CD4-positive, alpha-beta T cell treated with Interleukin-21 for 1 hour (primary cell): Measurements from ENCODE around the gene SPAG9.
"Not testable (repeated sequence)": the region's sequence is repeated elsewhere in the genome, so short reads cannot be mapped to it uniquely, and the experiment has no call there.

ENCODE experiments used
- DNase-seq: peaks from one replicate; pipeline ENCODE4 v3.0.0-alpha.2; 2020

SPAG9 gene

DNA sequence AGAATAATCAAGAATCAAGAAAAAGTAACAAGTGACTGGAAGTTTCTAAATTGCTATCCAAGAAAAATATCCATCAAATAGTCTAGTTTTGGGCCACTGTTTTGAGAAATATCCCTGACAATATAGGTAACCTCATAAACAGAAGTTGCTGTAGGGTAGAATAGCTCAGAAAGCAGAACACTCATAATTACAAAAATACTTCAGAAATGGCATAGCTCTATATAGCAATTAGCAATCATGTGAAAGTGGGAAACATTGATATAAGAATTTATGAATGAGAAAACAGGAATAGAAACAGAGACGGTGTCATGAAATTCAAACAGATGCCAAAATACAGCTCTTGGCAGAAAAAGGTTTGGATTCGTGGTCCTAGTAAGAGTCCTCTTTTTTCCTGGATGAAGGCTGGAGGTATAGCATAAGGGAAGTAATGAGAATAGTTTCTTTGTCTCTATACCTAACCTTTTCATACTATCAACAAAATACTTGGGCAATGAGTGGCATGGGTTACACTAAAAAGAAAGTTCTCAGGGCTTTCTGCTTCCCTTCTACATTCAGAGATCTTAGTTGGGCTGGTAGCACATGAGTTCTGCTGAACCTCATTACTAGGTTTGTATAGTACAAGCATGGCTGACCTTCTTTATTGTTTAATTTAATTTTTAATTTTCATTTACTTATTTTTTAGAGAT, 33.5 kb downstream of the SPAG9 start:
- no peak for DNase-seq

DNA sequence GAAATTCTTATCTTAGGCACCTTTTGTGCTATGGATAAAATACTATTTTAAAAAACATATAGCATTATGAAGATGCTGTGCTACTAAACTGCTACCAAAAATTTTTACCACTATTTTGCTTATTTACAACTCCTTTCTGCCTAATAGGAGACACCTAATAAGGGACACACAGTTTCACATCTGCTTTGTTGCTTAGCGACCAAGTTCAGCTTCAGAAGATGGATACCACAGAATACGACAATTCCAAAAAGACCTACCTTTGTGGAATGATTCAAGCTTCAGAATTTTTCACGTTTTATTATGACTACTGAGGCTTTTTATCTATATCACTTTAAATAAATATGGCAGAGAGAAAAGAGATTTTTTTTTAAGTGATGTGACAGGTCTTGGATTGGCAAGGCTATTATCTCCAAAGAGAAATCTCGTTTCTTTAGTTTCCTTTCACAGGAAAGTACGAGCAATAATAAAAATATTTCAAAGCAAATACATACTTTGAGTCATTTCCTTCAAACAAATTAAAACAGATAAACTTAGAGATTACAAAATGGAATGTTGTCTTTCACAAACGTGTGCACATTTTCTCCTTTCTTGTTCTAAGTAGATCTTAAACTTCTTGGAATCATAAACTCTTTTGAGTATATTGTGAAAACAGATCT, 35.4 kb downstream of the SPAG9 start:
- DNase-seq = no peak

DNA sequence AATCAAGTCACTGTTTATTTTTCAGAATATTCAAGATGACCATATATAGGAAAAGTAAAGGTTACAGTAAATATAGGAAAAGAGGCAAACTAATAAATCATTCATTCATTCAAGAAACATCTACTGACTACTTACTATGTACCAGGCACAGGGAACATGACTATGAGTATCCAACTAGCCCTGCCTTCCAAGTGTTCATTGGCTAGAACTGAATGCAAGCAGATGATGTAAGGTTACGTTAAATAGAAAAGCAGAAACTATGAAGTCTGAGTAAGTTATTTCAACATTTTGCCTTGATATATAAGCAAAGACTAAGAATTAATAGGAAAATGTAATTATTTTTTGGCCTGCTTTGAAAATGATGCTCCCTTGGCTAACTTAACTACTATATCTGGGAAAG, 36.7 kb downstream of the SPAG9 start:
- no peak for DNase-seq

DNA sequence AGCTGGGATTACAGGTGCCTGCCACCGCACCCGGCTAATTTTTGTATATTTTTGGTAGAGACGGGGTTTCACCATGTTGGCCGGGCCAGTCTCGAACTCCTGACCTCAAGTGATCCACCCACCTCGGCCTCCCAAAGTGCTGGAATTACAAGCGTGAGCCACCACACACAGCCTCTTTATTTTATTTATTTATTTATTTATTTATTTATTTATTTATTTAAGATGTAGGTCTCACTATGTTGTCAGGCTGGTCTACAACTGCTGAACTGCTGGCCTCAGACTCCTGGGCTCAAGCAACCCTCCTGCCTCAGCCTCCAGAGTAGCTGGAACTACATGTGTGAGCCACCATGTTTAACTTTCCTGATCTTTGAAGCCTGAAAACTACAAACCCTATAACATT, 37.3 kb downstream of the SPAG9 start:
- not testable (repeated sequence) for DNase-seq

DNA sequence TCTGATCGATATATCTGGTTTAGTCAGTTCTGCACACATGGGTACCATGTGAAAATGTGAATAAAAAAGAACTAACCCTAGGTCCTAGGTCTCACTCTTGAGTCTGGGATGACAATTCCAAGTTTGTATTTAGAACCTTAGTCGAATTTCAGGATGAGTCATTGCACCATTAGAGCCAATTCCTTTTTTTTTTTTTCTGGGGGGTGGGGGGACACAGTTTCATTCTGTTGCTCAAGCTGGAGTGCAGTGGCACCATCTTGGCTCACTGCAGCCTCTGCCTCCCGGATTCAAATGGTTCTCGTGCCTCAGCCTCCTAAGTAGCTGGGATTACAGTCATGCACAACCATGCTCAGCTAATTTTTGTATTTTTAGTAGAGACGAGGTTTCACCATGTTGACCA, 41.6 kb downstream of the SPAG9 start:
- no peak for DNase-seq

DNA sequence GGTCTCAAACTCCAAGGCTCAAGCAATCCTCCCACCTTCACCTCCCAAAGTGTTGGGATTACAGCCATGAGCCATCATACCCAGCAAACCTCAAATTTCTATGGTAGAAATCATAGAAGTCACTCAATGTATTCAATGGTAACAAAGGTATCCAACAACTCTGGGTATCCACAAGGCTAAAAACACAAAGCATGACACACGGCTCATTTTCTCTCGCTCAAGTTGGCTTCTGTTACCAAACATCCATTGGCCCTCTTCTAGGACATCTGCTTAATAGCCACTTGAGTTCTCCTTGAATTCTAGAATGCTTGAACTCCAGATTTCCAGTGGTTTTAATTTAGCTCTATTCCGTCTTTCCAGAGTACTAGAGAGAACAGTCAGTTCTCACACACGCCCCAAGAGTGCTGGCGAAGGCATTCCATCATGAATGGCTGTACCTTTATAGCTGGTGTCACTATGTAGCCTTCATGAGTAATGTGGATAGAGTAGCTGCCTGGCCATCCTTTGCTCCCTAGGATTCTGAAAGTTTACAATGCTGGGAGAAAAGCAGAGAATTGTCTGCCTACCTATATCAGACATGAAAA, 42.6 kb downstream of the SPAG9 start:
- DNase-seq = no peak

DNA sequence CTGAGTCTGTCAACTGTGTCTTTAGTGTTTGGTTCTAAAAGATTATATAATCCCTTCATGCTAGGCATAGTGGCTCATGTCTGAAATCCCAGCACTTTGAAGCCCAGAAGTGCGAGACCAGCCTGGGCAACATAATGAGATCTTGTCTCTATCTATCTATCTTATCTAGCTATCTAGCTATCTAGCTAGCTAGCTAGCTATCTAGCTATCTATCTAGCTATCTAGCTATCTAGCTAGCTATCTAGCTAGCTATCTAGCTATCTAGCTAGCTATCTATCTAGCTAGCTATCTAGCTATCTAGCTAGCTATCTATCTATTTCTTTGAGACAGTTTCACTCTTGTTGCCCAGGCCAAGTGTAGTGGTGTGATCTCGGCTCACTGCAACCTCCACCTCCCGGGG, 43.8 kb downstream of the SPAG9 start:
- DNase-seq = no peak

DNA sequence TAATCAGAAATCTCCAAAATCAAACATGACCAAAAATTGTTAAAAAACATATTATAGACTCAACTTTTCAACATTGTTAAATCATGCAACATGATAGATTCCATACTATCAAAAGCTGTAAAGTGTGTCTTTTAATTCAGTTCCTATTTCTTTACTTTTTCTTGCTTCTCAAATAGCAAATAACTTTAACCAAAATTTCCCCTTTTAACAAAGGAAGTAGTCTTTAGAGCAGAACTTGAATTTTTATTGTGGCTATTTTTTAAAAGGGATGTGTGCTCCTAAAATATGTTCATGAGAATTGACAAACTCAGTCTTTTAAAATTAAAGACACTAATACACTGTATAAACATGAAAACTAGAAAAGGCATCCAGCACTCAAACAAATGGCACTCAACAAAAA, 49.1 kb downstream of the SPAG9 start:
- DNase-seq = no peak

DNA sequence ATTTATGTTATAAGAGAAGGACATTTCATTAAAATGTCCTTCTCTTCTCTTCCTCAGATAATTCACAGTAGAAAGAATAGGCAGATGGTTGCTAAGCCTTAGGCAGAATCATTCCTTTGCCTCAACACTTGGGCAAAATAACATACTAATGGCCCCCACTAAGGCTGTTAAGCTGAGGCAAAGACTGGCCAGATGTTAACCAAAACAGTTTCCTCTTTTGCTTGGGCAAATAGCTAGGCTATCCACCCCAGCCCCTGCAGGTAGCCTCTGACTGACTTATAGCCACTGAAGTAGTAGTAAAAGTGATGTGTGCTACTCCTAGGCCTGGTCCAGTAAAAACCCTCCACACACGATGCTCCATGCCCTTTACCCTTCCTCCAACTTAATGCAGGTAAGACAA, 55.2 kb downstream of the SPAG9 start:
- no peak for DNase-seq

DNA sequence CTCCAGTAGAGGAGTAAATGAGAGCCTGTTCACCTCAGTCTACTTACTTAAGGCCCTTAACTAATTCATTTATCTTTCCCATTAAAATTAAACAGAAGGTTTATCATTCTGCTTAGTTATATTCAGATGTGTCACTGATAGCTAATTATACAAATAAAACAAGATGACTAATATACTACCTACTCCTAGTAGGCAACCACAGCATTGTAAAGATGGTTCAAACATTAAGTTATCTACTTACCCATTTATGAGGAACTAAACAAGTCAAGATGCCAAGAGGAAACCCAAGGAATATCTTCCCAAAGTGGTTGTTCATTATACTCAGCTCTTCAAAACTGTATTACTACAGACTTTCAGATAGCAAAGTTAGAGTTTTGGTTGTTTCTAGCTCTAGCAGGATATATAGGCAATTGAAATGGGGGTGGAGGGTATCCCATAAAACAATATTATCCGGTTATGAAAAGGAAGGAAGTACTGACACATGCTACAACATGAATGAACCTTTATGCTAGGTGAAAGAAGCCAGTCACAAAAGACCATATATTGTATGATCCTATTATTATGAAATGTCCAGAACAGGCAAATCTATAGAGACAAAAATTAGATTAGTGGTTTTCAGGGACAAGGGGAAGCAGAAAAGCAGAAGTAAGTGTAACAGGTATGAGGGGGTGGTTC, 56.5 kb downstream of the SPAG9 start:
- no peak for DNase-seq

DNA sequence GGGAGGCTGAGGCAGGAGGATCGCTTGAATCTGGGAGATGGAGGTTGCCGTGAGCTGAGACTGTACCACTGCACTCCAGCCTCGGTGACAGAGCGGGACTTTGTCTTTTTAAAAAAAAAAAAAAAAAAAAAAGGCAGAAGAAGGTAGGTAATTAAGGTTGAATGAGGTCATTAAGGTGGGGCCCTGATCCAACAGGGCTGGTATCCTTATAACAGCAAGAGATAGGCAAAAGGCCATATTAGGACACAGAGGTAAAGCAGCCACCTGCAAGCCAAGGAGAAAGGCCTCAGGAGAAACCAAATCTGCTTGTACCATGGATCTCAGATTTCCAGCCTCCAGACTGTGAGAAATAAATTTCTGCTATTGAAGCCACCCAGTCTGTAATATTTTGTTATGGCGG, 60.3 kb downstream of the SPAG9 start:
- DNase-seq = no peak

DNA sequence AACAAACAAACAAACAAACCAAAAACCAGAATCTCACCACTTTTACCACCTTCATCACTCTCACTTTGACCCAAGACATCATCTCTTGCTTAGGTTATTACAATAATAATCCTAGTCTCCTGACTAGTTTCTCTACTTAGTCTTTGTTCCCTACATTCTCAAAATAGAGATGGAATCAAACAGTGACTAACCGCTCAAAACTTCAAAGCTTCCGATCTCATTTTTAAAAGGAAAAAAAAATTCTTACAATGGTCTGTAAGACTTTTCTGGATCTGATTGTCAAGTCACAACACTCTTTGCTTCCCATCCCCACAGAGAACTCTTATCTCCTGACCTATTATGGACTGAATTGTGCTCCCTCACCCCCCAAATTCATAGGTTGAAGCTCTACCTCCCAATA, 60.9 kb downstream of the SPAG9 start:
- no peak for DNase-seq

DNA sequence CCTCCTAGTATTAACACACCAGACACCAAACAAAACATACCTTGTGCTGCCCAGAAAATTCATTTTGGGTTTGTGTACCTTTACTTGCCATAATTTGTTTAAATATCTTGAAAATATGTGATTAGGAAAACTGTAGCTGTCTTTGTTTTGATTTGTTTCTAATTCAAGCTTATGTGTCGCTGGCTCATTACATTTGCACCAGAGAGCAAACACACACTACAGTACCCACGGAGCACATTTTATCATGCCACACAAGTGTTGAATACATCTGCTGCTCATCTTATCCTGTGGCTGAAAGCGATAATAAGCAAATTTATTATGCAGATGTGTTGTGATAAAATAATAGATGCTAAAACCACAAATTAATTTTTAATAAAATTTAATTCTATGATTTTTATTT, 63.1 kb downstream of the SPAG9 start:
- no peak for DNase-seq

DNA sequence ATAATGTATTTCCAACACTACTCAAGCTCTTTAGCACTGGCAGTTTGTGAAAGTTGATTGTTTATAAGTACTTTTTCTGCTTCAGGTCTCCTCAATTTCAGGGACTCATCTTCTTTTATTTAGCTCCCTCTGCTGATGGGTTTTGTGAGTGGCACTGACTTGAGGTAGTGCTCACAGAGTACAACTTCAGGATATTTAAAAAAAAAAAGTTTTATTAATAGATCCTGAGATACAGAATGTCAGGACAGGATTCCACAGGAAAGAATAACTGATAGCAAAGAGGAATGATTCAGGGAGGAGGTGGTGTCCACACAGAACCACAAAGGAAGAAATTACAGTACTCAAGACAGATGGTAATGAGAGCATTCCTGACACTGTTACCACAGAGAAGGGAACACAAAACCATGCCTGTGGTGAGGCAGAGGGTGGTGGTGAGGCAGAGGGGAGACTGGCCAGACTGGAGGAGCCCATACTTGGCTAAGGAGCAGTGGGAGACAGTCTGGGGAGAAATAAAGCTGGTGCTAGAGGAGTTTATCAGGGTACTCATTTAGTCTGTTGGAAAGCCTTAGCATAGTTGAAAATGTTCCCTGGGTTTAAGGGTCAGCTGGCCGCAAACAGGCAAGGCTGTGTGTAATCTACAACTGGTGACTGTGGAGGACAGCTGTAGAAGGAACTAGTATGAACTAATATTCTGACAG, 63.7 kb downstream of the SPAG9 start:
- DNase-seq = peak; percentile 62

DNA sequence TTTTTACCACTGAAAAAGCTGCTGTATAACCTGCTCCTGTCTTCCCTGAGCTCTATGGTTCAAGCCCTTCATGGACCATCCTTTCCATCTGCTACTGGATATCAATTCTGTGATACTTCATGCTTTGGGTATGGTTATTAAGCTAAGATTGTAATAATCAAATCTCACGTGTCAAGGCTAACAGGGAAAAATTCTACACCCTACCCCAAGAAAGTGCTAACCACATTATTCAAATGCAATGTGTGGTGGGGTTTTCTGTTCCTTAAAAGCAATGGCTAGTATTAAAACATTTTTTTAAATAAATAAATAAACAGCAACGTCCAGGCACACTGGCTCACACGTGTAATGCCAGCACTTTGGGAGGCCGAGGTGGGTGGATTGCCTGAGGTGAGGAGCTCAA, 65.9 kb downstream of the SPAG9 start:
- DNase-seq = no peak

DNA sequence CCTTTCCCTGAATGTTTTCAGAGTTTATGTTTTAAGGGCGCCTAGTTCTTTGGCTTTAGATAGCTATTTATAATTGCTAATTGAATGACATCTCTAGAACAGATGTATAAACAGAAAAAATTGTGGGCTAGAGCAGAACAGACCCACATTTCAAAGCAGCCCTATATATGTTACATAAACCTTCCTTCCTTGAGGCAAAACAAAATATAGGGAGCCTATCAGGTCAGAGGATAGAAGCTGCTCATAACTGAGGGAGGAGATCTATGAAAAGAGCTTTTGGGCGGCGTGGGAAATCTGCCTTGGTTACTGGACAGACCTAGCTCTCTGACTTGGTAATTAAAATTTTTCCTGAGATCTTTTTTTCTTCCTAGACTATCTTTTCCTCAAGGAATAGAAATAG, 68.4 kb downstream of the SPAG9 start:
- no peak for DNase-seq

DNA sequence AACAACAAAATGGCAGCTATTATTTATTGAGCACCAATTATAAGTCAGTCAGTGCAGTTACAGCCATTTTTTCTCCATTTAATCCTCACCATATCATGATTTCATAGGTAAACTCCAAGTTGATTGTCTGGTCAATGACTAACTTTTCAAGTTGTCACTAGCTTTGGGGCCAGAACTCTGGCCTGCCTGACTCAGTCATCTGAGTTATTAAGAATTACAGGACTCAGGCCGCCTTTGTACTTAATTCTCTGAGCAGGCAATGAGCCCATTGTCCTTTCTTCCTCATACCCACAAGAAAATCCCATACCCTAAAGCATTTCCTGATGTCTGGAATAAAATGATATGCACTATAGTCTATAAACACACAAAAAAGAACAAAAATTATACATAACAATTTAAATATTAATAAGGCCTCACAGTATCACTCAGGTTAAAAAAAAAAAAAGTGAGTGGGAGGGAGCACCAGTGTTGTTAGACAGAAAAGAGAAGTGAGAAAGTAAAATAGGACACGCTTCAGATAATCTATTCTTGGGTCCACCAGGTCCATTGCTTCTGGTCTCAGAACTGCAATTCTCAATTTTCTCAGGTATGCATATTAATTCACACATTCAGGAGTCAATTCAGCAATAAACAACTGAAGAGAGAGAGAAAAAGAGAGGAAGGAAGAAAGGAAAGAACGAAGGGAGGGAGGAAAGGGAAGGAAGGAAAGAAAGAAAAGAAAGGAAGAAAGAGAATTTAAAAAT, 70.2 kb downstream of the SPAG9 start:
- no peak for DNase-seq

DNA sequence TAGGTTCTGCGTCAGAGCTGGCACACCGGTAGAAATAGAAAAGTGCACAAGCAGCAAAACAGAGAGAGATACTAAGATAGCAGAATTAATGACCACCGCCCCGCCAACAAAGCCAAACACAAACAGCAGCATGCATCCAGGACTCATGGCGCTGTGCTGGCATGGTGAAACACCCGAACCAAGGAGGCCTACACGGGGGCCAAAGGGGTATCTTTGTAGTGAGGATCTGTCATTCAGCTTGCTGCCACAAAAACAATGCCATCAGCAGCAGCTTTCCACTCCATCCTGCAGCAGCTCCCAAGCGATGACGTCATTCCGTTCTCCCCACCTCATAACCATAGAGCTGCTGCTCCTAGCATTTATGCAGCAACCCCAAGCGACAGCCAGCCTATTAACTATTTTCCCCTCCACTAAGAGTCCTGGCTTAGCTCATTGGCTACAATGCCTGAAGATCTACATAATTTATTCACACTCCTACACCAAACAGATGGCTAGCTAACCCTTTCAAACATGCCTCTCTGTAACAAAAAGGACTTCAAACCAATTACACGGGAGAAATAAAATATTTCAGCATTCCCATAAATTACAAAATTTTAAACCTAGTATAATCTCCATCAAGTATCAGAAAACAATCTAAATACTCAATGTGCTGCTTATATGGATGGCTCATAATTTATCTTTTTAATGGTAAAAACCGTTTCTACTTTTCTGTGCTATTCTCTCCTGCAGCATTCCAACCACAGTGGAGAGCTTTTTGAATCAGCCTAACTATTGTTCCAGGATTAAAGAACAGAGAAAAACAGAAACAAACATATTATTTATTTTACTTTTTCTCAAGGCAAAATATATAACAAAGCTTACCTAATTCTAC, 73.9 kb downstream of the SPAG9 start:
- no peak for DNase-seq

DNA sequence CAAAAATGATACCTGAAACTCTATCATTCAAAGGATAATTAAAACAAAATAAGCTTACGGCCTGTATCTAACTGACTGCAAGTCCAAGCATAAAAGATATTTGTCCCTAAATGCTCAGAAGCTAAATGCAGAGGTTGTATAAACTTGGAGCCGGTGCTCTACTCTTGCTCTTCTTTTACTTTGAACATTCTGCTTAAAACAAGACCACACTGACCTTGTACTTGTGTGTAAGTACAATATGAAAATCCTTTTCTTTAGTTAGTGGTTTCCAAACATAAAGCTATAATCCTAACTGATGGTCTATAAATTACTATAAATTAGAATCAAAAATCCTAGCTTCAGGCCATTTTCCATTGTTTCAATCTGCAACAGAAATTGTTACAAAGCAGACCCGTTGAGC, 74.6 kb downstream of the SPAG9 start:
- no peak for DNase-seq

DNA sequence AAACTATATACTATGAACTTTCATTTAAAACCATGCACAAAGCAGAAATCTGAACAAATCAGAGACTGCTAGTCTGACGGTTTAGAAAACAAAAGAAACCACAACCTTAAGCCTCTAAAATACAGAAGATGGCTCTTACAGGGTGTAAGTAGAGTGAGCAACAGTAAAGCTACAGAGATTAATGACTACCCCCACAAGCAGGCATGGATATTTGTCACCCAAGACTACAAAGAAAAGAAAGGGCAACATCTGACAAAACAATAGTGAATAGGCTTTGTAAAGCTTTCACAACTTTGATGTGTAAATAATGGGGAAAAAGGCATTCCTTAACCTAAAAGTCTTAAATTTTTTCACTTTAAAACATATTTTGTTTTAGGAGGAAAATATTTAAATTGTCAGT, 75.0 kb downstream of the SPAG9 start:
- DNase-seq = no peak

DNA sequence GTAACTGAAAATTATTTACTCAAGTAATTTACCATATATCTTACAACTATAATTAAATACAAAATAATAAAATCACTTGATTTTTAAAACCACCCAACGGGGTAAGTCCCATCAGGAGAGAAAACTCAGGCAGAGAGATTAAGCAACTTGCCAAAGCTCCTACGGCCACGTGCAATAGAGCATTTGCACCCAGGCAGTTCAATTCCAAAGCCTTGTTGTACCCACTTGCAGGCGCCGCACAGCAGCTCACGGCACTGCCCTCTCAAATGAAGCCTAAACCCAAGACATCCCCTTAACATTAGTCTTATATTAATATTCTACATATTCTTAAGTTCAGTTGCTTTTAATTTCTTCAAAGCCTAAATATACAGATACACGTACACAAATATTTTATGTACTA, 75.7 kb downstream of the SPAG9 start:
- DNase-seq = no peak

DNA sequence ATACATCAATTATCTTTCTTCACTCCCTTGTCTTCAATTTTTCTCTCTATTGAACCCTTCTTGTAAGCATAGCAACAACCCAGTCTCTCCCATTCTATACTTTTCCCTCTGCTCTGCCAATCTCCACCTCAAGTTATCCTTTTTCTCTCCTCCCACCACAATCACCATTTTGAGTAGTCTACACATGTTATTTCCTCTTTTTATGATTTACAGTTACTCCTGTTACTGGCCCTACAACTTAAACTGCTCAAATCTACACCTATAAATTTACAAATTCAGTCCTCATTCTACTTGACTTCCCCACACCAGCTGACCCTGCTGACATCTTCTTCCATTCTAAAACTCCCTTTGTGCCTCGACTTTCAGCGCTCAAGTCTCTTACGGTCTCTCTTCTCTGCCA, 84.6 kb downstream of the SPAG9 start:
- DNase-seq = no peak
